CD14-positive monocyte (primary cell): ENCODE results near the gene CNGA3. TPM values are rescaled to one million over a fixed set of nuclear protein-coding genes. Genes with fewer than 3 reads are reported as not detected.

Source experiments
- DNase-seq, 3 donors: peaks; one replicate each; pipeline ENCODE4 v3.0.0-alpha.2; 2011 to 2022
- H2AFZ ChIP-seq: 2 replicates; pipeline ENCODE4 v1.6.0; 2012; ENCODE audit warnings: mild to moderate bottlenecking, low read depth, low read length, inconsistent platforms; ENCODE audit not compliant: insufficient read depth, poor library complexity, severe bottlenecking
- H3K27ac ChIP-seq, 2 donors: 1 replicate in 1 of 2; 2 replicates in 1 of 2; pipeline ENCODE4 v1.5.1; 2012 to 2013; ENCODE audit warnings: low read length in 2 of 2, control low read depth in 1 of 2, inconsistent platforms in 1 of 2, low read depth in 1 of 2, mild to moderate bottlenecking in 1 of 2
- H3K27me3 ChIP-seq, 2 donors: one replicate each; pipeline versions ENCODE4 v1.6.0 to v1.6.1; 2011 to 2013; ENCODE audit warnings: low read length in 2 of 2; ENCODE audit not compliant: control insufficient read depth in 2 of 2, insufficient read depth in 2 of 2
- H3K36me3 ChIP-seq, 2 donors: replicated peaks in 1 of 2; 1 replicate in 1 of 2; 2 replicates in 1 of 2; pipeline versions ENCODE4 v1.5.1 to v1.6.1; 2012 to 2013; ENCODE audit warnings: low read length in 2 of 2, control low read depth in 1 of 2, inconsistent platforms in 1 of 2, mild to moderate bottlenecking in 1 of 2; ENCODE audit not compliant: insufficient read depth in 2 of 2, control insufficient read depth in 1 of 2
- H3K4me1 ChIP-seq, 2 donors: 1 replicate in 1 of 2; 2 replicates in 1 of 2; pipeline versions ENCODE4 v1.5.1 to v1.6.1; 2012 to 2013; ENCODE audit warnings: low read length in 2 of 2, control low read depth in 1 of 2, inconsistent platforms in 1 of 2, mild to moderate bottlenecking in 1 of 2, moderate library complexity in 1 of 2; ENCODE audit not compliant: insufficient read depth in 2 of 2, control insufficient read depth in 1 of 2
- H3K4me2 ChIP-seq: replicated peaks from 2 replicates; pipeline ENCODE3; 2012; ENCODE audit warnings: low read length, moderate library complexity, mild to moderate bottlenecking; ENCODE audit not compliant: poor library complexity, severe bottlenecking; ENCODE audit errors: extremely low read depth
- H3K4me3 ChIP-seq, 3 experiments: fragments of 200-600 bp in 1 of 3; sonication (generic) in 1 of 3; replicated peaks in 1 of 3; 1 replicate in 2 of 3; 2 replicates in 1 of 3; pipeline ENCODE4 v1.5.1; 2011 to 2013; ENCODE audit warnings: low read length in 3 of 3, mild to moderate bottlenecking in 3 of 3, control low read depth in 2 of 3, low read depth in 2 of 3, inconsistent platforms in 1 of 3, moderate library complexity in 1 of 3
- H3K79me2 ChIP-seq: 2 replicates; pipeline ENCODE4 v1.6.0; 2012; ENCODE audit warnings: mild to moderate bottlenecking, control low read depth, inconsistent platforms, low read length, moderate library complexity; ENCODE audit not compliant: insufficient read depth
- H3K9ac ChIP-seq: 2 replicates; pipeline ENCODE4 v1.6.0; 2017; ENCODE audit warnings: low read length, mild to moderate bottlenecking; ENCODE audit not compliant: insufficient read depth, poor library complexity, severe bottlenecking
- H3K9me3 ChIP-seq, 2 donors: replicated peaks in 1 of 2; 1 replicate in 1 of 2; 2 replicates in 1 of 2; pipeline versions ENCODE4 v1.5.1 to v1.6.1; 2012 to 2013; ENCODE audit warnings: low read length in 2 of 2, control low read depth in 1 of 2; ENCODE audit not compliant: control insufficient read depth in 1 of 2, insufficient read depth in 1 of 2
- H4K20me1 ChIP-seq: 2 replicates; pipeline ENCODE4 v1.6.0; 2012; ENCODE audit warnings: mild to moderate bottlenecking, low read length, control low read depth, moderate library complexity; ENCODE audit not compliant: insufficient read depth
- H3K27ac Mint-ChIP-seq, 7 donors: one replicate each; pipeline ENCODE4 v1.8.0; 2020; ENCODE audit warnings: mild to moderate bottlenecking in 7 of 7, mixed read lengths in 7 of 7, moderate library complexity in 6 of 7, inconsistent platforms in 2 of 7
- H3K27me3 Mint-ChIP-seq, 3 donors: one replicate each; pipeline ENCODE4 v1.8.0; 2021 to 2022; ENCODE audit warnings: low read depth in 3 of 3, mild to moderate bottlenecking in 3 of 3, mixed read lengths in 3 of 3, moderate library complexity in 3 of 3, inconsistent platforms in 1 of 3
- H3K36me3 Mint-ChIP-seq, 2 donors: one replicate each; pipeline ENCODE4 v1.8.0; 2020; ENCODE audit warnings: mixed read lengths in 2 of 2, inconsistent platforms in 1 of 2, mild to moderate bottlenecking in 1 of 2
- H3K4me1 Mint-ChIP-seq: one replicate; pipeline ENCODE4 v1.8.0; 2020; ENCODE audit warnings: mild to moderate bottlenecking, mixed read lengths
- H3K4me3 Mint-ChIP-seq, 2 donors: one replicate each; pipeline ENCODE4 v1.8.0; 2020; ENCODE audit warnings: mild to moderate bottlenecking in 2 of 2, mixed read lengths in 2 of 2, moderate library complexity in 1 of 2
- H3K9me3 Mint-ChIP-seq, 7 donors: one replicate each; pipeline ENCODE4 v1.8.0; 2020 to 2022; ENCODE audit warnings: mixed read lengths in 7 of 7, mild to moderate bottlenecking in 6 of 7, moderate library complexity in 6 of 7, inconsistent platforms in 2 of 7
- CTCF ChIP-seq: fragments of 200-600 bp; IDR thresholded peaks from one replicate; pipeline ENCODE4 v1.8.0; 2022; ENCODE audit warnings: antibody characterized with exemption, mild to moderate bottlenecking
- WGBS: methylation state at CpG from one replicate; pipeline ENCODE4 v1.1.5; 2013; ENCODE audit warnings: missing lambda C conversion rate; ENCODE audit not compliant: insufficient coverage; 5-methylcytosine and 5-hydroxymethylcytosine counted together
- intact Hi-C, 2 donors: fragments of 100-400 bp; cut with micrococcal nuclease; formaldehyde crosslinking; loops; one replicate each; pipeline versions ENCODE4 v1.15.0 to v1.15.1; 2023
- polyA minus RNA-seq: library from RNA; depleted of rRNA, polyadenylated mRNA; stranded (reverse); fragments of >200 nt; gene quantifications from 2 replicates; pipeline ENCODE4 v1.2.3, GENCODE V29; 2012
- polyA plus RNA-seq, 3 donors: library from polyadenylated mRNA; depleted of rRNA in 1 of 3; unstranded in 2 of 3; stranded (reverse) in 1 of 3; fragments of 300-500 nt in 2 of 3; fragments of >200 nt in 1 of 3; fragmentation: Illumina TruSeq in 2 of 3; gene quantifications; 1 replicate in 2 of 3; 2 replicates in 1 of 3; pipeline ENCODE4 v1.2.3, GENCODE V29; 2012 to 2021
- total RNA-seq, 12 experiments: library from RNA in 1 of 12; stranded (reverse) in 1 of 12; fragments of 120-200 nt in 1 of 12; gene quantifications; one replicate each; pipeline ENCODE4 v1.2.4 and lab custom pipeline; 2013 to 2026; ENCODE audit warnings: mixed read lengths in 6 of 12, inconsistent platforms in 1 of 12

The CNGA3 gene
- total RNA-seq (2013), result not detected
- not detected for polyA plus RNA-seq
- polyA minus RNA-seq, result 0.14 TPM in 1 of 2 replicates, not detected in the other
- 0 to 1.3 (median 0.06) reads per million in 11 experiments for total RNA-seq (lab: John Stamatoyannopoulos, UW)

DNA sequence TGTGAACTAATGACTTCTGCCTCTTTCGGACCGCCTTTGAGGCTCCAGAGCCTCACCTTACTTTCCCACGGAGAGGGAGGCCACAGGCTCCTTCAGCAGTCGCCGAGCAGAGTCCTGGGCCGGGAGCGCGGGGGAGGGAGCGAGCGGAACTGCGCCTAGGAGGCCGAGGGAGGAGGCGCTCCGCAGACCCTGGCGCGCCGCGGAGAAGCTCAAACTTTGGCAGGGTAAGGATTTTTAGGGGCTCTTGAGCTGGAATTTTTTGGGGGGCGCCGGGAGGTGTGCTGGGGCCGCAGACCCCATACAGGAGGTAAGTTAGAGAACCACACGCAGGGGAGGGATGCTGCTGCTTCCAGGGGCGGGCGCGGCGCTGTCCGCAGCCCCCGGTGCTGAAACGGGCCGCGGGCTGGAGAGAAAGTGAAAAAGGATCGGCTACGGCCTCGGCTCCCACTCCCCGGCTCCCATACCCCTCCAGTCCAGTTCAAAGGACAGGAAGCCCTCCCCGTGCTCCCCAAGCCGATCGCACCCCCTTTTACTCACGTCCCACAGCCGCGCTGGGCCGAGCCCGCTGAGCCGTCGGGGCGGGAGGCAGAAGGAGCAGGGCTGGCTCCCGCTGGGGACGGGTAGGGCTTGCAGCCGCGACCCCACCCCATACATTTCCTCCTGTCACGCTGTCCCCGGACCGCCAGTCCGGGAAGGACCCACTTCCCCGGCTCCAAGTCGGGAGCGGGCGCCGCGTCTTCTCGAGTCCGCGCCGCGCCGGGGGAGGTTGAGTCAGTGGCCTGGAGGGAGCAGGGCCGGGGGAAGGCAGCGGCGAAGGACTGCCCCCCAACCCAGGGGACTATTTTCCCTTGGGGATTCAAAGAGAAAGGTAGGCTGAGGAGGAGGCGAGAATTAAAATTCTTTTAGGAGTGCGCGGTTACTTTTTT lies at the start of gene CNGA3:
TSS of gene CNGA3 (plus strand) at position 146 of the 926 bp plus-strand sequence. CDS start 23,520 bp downstream, outside the sequence.
- peaks cover 0 to 4% of the 10 kb centered on the region in 2 donors for H3K36me3 Mint-ChIP-seq
- DNase-seq, result no peak
- H3K9me3 Mint-ChIP-seq, result peaks cover 0 to 26% (median 12%) of the 10 kb centered on the region in 7 donors
- H3K4me3 Mint-ChIP-seq, result peak within 1 kb of the TSS in 1 of 2 donors; percentile 78
- WGBS, result 5% methylated on average over 44 of the region's 72 CpGs
- H3K27me3 ChIP-seq, result peaks cover 71 to 83% of the 10 kb centered on the region in 2 donors
- H3K9ac ChIP-seq, result no peak within 1 kb of the TSS
- H3K4me1 Mint-ChIP-seq, result peaks cover 4% of the 10 kb centered on the region
- peaks cover 4 to 33% of the 10 kb centered on the region in 2 donors for H3K9me3 ChIP-seq
- no peak within 1 kb of the TSS for H2AFZ ChIP-seq
- H4K20me1 ChIP-seq, result no peaks in the 10 kb centered on the region
- intact Hi-C loops, result no loop called here
- no peak for TF ChIP-seq CTCF
- no peak within 1 kb of the TSS for H3K4me3 ChIP-seq
- no peak within 1 kb of the TSS for H3K4me2 ChIP-seq
- no peak within 1 kb of the TSS for H3K27ac Mint-ChIP-seq
- no peaks in the 10 kb centered on the region for H3K36me3 ChIP-seq
- no peak within 1 kb of the TSS for H3K27ac ChIP-seq
- no peaks in the 10 kb centered on the region for H3K4me1 ChIP-seq
- H3K79me2 ChIP-seq, result no peaks in the 10 kb centered on the region
- H3K27me3 Mint-ChIP-seq, result peaks cover 74 to 75% (median 75%) of the 10 kb centered on the region in 3 donors

GRCh38 chr2:98297817-98298682 lies 48.2 kb upstream of the CNGA3 start:
- no peaks in the 10 kb centered on the region for H3K9me3 ChIP-seq
- Mint-ChIP-seq H3K9me3 (no peaks in the 10 kb centered on the region), H3K4me1 (no peaks in the 10 kb centered on the region), H3K4me3 (peak overlapping the region in 1 of 2 donors; percentile 46), H3K36me3 (no peaks in the 10 kb centered on the region), H3K27me3 (peaks cover 10 to 37% (median 21%) of the 10 kb centered on the region in 3 donors), H3K27ac (peak overlapping the region in 1 of 7 donors; percentile 47)
- WGBS, result 78% methylated on average over 11 of the region's 12 CpGs
- no peak overlapping the region for H3K4me2 ChIP-seq
- no peaks in the 10 kb centered on the region for H4K20me1 ChIP-seq
- no peak overlapping the region for H3K9ac ChIP-seq
- no peaks in the 10 kb centered on the region for H3K79me2 ChIP-seq
- H3K27me3 ChIP-seq, result peaks cover 0 to 10% of the 10 kb centered on the region in 2 donors
- no peak for TF ChIP-seq CTCF
- H3K4me1 ChIP-seq, result no peaks in the 10 kb centered on the region
- H3K36me3 ChIP-seq, result no peaks in the 10 kb centered on the region
- no peak overlapping the region for H3K4me3 ChIP-seq
- no peak overlapping the region for H2AFZ ChIP-seq
- no peak for DNase-seq
- no peak overlapping the region for H3K27ac ChIP-seq
- intact Hi-C loops, result no loop called here
